CD14-positive monocyte (primary cell): ENCODE data around the gene ZNF407. TPM values are rescaled to one million over a fixed set of nuclear protein-coding genes. Genes with fewer than 3 reads are reported as not detected.
A peak's percentile ranks its signal among the peaks of the same experiment; 100 is the strongest.

Experiments
- DNase-seq, 3 donors: peaks; one replicate each; pipeline ENCODE4 v3.0.0-alpha.2; 2011 to 2022
- H2AFZ ChIP-seq: 2 replicates; pipeline ENCODE4 v1.6.0; 2012; ENCODE audit warnings: mild to moderate bottlenecking, low read depth, low read length, inconsistent platforms; ENCODE audit not compliant: insufficient read depth, poor library complexity, severe bottlenecking
- H3K27ac ChIP-seq, 2 donors: 1 replicate in 1 of 2; 2 replicates in 1 of 2; pipeline ENCODE4 v1.5.1; 2012 to 2013; ENCODE audit warnings: low read length in 2 of 2, control low read depth in 1 of 2, inconsistent platforms in 1 of 2, low read depth in 1 of 2, mild to moderate bottlenecking in 1 of 2
- H3K27me3 ChIP-seq, 2 donors: one replicate each; pipeline versions ENCODE4 v1.6.0 to v1.6.1; 2011 to 2013; ENCODE audit warnings: low read length in 2 of 2; ENCODE audit not compliant: control insufficient read depth in 2 of 2, insufficient read depth in 2 of 2
- H3K36me3 ChIP-seq, 2 donors: replicated peaks in 1 of 2; 1 replicate in 1 of 2; 2 replicates in 1 of 2; pipeline versions ENCODE4 v1.5.1 to v1.6.1; 2012 to 2013; ENCODE audit warnings: low read length in 2 of 2, control low read depth in 1 of 2, inconsistent platforms in 1 of 2, mild to moderate bottlenecking in 1 of 2; ENCODE audit not compliant: insufficient read depth in 2 of 2, control insufficient read depth in 1 of 2
- H3K4me1 ChIP-seq, 2 donors: 1 replicate in 1 of 2; 2 replicates in 1 of 2; pipeline versions ENCODE4 v1.5.1 to v1.6.1; 2012 to 2013; ENCODE audit warnings: low read length in 2 of 2, control low read depth in 1 of 2, inconsistent platforms in 1 of 2, mild to moderate bottlenecking in 1 of 2, moderate library complexity in 1 of 2; ENCODE audit not compliant: insufficient read depth in 2 of 2, control insufficient read depth in 1 of 2
- H3K4me2 ChIP-seq: replicated peaks from 2 replicates; pipeline ENCODE3; 2012; ENCODE audit warnings: low read length, moderate library complexity, mild to moderate bottlenecking; ENCODE audit not compliant: poor library complexity, severe bottlenecking; ENCODE audit errors: extremely low read depth
- H3K4me3 ChIP-seq, 3 experiments: fragments of 200-600 bp in 1 of 3; sonication (generic) in 1 of 3; replicated peaks in 1 of 3; 1 replicate in 2 of 3; 2 replicates in 1 of 3; pipeline ENCODE4 v1.5.1; 2011 to 2013; ENCODE audit warnings: low read length in 3 of 3, mild to moderate bottlenecking in 3 of 3, control low read depth in 2 of 3, low read depth in 2 of 3, inconsistent platforms in 1 of 3, moderate library complexity in 1 of 3
- H3K79me2 ChIP-seq: 2 replicates; pipeline ENCODE4 v1.6.0; 2012; ENCODE audit warnings: mild to moderate bottlenecking, control low read depth, inconsistent platforms, low read length, moderate library complexity; ENCODE audit not compliant: insufficient read depth
- H3K9ac ChIP-seq: 2 replicates; pipeline ENCODE4 v1.6.0; 2017; ENCODE audit warnings: low read length, mild to moderate bottlenecking; ENCODE audit not compliant: insufficient read depth, poor library complexity, severe bottlenecking
- H3K9me3 ChIP-seq, 2 donors: replicated peaks in 1 of 2; 1 replicate in 1 of 2; 2 replicates in 1 of 2; pipeline versions ENCODE4 v1.5.1 to v1.6.1; 2012 to 2013; ENCODE audit warnings: low read length in 2 of 2, control low read depth in 1 of 2; ENCODE audit not compliant: control insufficient read depth in 1 of 2, insufficient read depth in 1 of 2
- H4K20me1 ChIP-seq: 2 replicates; pipeline ENCODE4 v1.6.0; 2012; ENCODE audit warnings: mild to moderate bottlenecking, low read length, control low read depth, moderate library complexity; ENCODE audit not compliant: insufficient read depth
- H3K27ac Mint-ChIP-seq, 7 donors: one replicate each; pipeline ENCODE4 v1.8.0; 2020; ENCODE audit warnings: mild to moderate bottlenecking in 7 of 7, mixed read lengths in 7 of 7, moderate library complexity in 6 of 7, inconsistent platforms in 2 of 7
- H3K27me3 Mint-ChIP-seq, 3 donors: one replicate each; pipeline ENCODE4 v1.8.0; 2021 to 2022; ENCODE audit warnings: low read depth in 3 of 3, mild to moderate bottlenecking in 3 of 3, mixed read lengths in 3 of 3, moderate library complexity in 3 of 3, inconsistent platforms in 1 of 3
- H3K36me3 Mint-ChIP-seq, 2 donors: one replicate each; pipeline ENCODE4 v1.8.0; 2020; ENCODE audit warnings: mixed read lengths in 2 of 2, inconsistent platforms in 1 of 2, mild to moderate bottlenecking in 1 of 2
- H3K4me1 Mint-ChIP-seq: one replicate; pipeline ENCODE4 v1.8.0; 2020; ENCODE audit warnings: mild to moderate bottlenecking, mixed read lengths
- H3K4me3 Mint-ChIP-seq, 2 donors: one replicate each; pipeline ENCODE4 v1.8.0; 2020; ENCODE audit warnings: mild to moderate bottlenecking in 2 of 2, mixed read lengths in 2 of 2, moderate library complexity in 1 of 2
- H3K9me3 Mint-ChIP-seq, 7 donors: one replicate each; pipeline ENCODE4 v1.8.0; 2020 to 2022; ENCODE audit warnings: mixed read lengths in 7 of 7, mild to moderate bottlenecking in 6 of 7, moderate library complexity in 6 of 7, inconsistent platforms in 2 of 7
- WGBS: methylation state at CpG from one replicate; pipeline ENCODE4 v1.1.5; 2013; ENCODE audit warnings: missing lambda C conversion rate; ENCODE audit not compliant: insufficient coverage; 5-methylcytosine and 5-hydroxymethylcytosine counted together
- intact Hi-C, 2 donors: fragments of 100-400 bp; cut with micrococcal nuclease; formaldehyde crosslinking; loops; one replicate each; pipeline versions ENCODE4 v1.15.0 to v1.15.1; 2023
- polyA plus RNA-seq, 3 donors: library from polyadenylated mRNA; depleted of rRNA in 1 of 3; unstranded in 2 of 3; stranded (reverse) in 1 of 3; fragments of 300-500 nt in 2 of 3; fragments of >200 nt in 1 of 3; fragmentation: Illumina TruSeq in 2 of 3; gene quantifications; 1 replicate in 2 of 3; 2 replicates in 1 of 3; pipeline ENCODE4 v1.2.3, GENCODE V29; 2012 to 2021
- TF ChIP-seq, protein P1 (sequence below): fragments of 200-600 bp; IDR thresholded peaks from one replicate; pipeline ENCODE4 v1.8.0; 2022; ENCODE audit warnings: antibody characterized with exemption, mild to moderate bottlenecking

Gene ZNF407
- polyA plus RNA-seq, 3 donors = 1.3 to 3.6 (median 1.6) TPM

DNA sequence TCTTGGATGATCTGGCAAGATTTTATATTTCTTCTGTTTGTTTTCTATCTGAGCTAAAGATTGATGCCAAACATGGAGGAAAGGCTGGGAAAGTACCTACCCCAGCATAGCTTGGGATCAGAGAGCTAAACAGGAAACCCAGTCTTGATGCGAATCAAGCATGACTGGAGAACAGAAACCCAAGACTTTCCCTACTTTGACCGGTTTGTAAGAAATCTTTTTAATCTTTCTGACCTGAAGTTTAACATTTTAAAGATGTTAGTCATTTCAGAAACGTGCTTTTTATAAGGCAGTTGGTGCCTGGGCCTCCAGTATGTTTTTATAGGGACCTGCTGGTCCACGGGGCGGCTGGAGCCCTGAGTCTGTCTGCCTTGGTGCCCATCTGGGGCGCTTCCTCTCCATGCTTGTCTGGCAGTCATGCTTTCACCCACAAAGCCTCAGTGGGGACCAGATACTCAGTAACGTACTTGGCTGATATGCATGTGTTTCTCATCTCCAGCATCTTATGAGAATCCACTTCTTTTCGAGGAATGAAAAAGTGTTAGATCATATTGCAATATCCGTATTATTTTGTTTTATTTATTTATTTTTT is 344.7 kb downstream of the ZNF407 start:
- Histone ChIP-seq H3K79me2 (no peaks in the 10 kb centered on the region), H3K27ac (no peak overlapping the region), H3K4me3 (no peak overlapping the region), H3K9ac (no peak overlapping the region), H3K27me3 (no peaks in the 10 kb centered on the region), H3K4me2 (no peak overlapping the region), H2AFZ (no peak overlapping the region), H3K9me3 (no peaks in the 10 kb centered on the region), H4K20me1 (no peaks in the 10 kb centered on the region), H3K36me3 (no peaks in the 10 kb centered on the region), H3K4me1 (no peaks in the 10 kb centered on the region)
- H3K27me3 Mint-ChIP-seq = peaks cover 0 to 1% (median 0%) of the 10 kb centered on the region in 3 donors
- no peaks in the 10 kb centered on the region for H3K4me1 Mint-ChIP-seq
- no peak for DNase-seq
- peaks cover 0 to 3% of the 10 kb centered on the region in 2 donors for H3K36me3 Mint-ChIP-seq
- H3K9me3 Mint-ChIP-seq = peaks cover 0 to 3% (median 0%) of the 10 kb centered on the region in 7 donors
- TF ChIP-seq, protein P1, sequence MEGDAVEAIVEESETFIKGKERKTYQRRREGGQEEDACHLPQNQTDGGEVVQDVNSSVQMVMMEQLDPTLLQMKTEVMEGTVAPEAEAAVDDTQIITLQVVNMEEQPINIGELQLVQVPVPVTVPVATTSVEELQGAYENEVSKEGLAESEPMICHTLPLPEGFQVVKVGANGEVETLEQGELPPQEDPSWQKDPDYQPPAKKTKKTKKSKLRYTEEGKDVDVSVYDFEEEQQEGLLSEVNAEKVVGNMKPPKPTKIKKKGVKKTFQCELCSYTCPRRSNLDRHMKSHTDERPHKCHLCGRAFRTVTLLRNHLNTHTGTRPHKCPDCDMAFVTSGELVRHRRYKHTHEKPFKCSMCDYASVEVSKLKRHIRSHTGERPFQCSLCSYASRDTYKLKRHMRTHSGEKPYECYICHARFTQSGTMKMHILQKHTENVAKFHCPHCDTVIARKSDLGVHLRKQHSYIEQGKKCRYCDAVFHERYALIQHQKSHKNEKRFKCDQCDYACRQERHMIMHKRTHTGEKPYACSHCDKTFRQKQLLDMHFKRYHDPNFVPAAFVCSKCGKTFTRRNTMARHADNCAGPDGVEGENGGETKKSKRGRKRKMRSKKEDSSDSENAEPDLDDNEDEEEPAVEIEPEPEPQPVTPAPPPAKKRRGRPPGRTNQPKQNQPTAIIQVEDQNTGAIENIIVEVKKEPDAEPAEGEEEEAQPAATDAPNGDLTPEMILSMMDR = no peak
- H3K27ac Mint-ChIP-seq = no peak overlapping the region
- intact Hi-C loops = no loop called here
- peak overlapping the region in 1 of 2 donors; percentile 16 for H3K4me3 Mint-ChIP-seq
- 90% methylated on average over 6 of the region's 9 CpGs for WGBS

DNA sequence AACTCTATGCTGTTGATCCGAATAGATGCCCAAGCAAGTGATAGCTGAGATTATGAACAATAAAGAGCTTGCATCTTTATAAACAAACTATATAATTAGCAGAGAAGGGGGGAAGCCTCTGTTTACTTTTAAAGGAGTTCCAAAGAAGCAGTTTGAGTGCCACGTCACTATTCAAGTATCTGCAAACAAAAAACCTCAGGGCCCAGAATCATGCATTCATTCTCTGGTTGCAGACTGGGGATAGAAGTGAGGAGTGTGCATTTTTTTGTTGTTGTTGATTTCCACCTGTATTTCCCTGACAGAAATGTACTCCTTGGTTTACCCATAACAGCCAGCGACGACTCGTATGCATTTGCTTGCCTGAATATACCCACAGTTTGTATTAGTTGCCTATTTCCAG is 347.0 kb downstream of the ZNF407 start:
- no peaks in the 10 kb centered on the region for H3K79me2 ChIP-seq
- no peaks in the 10 kb centered on the region for H3K4me1 ChIP-seq
- H2AFZ ChIP-seq = no peak overlapping the region
- WGBS = no CpG with 5 or more reads among the region's 5 CpGs
- Mint-ChIP-seq H3K4me3 (no peak overlapping the region), H3K27ac (no peak overlapping the region), H3K36me3 (peaks cover 0 to 5% of the 10 kb centered on the region in 2 donors), H3K4me1 (no peaks in the 10 kb centered on the region), H3K27me3 (peaks cover 0 to 1% (median 0%) of the 10 kb centered on the region in 3 donors), H3K9me3 (peaks cover 0 to 3% (median 0%) of the 10 kb centered on the region in 7 donors)
- DNase-seq = no peak
- H4K20me1 ChIP-seq = no peaks in the 10 kb centered on the region
- TF ChIP-seq, protein P1 = no peak
- intact Hi-C loops = no loop called here
- H3K4me3 ChIP-seq = no peak overlapping the region
- no peak overlapping the region for H3K4me2 ChIP-seq
- no peaks in the 10 kb centered on the region for H3K36me3 ChIP-seq
- H3K27ac ChIP-seq = no peak overlapping the region
- no peak overlapping the region for H3K9ac ChIP-seq
- H3K27me3 ChIP-seq = no peaks in the 10 kb centered on the region
- no peaks in the 10 kb centered on the region for H3K9me3 ChIP-seq
